HEK293 (cell line): ENCODE measurements around the gene ATP13A2.

Source experiments
- ZBTB48 ChIP-seq: fragments of 450-650 bp; formaldehyde crosslinking; IDR thresholded peaks from 2 replicates; pipeline ENCODE4 v1.5.1; 2016; ENCODE audit warnings: missing biosample characterization, missing genetic modification characterization
- ZNF274 ChIP-seq, 2 experiments: fragments of 200-500 bp in 1 of 2; fragments of 450-650 bp in 1 of 2; sonication (Bioruptor generic) in 1 of 2; formaldehyde crosslinking in 1 of 2; IDR thresholded peaks; 2 replicates each; pipeline versions ENCODE4 v1.5.1 to v1.6.1; 2014 to 2016; ENCODE audit warnings: borderline replicate concordance in 1 of 2, inconsistent platforms in 1 of 2, low read length in 1 of 2, missing biosample characterization in 1 of 2, missing genetic modification characterization in 1 of 2
- ZNF366 ChIP-seq: fragments of 450-650 bp; formaldehyde crosslinking; conservative IDR thresholded peaks from 2 replicates; pipeline ENCODE4 v1.5.1; 2016; ENCODE audit warnings: missing biosample characterization, missing genetic modification characterization
- ZNF792 ChIP-seq: fragments of 450-650 bp; formaldehyde crosslinking; IDR thresholded peaks from 2 replicates; pipeline ENCODE4 v1.5.1; 2016; ENCODE audit warnings: missing biosample characterization, missing genetic modification characterization
- TF ChIP-seq, protein P1 (sequence below): fragments of 450-650 bp; IDR thresholded peaks from 2 replicates; pipeline ENCODE4 v1.5.1; 2018; ENCODE audit warnings: missing biosample characterization, missing genetic modification characterization

DNA sequence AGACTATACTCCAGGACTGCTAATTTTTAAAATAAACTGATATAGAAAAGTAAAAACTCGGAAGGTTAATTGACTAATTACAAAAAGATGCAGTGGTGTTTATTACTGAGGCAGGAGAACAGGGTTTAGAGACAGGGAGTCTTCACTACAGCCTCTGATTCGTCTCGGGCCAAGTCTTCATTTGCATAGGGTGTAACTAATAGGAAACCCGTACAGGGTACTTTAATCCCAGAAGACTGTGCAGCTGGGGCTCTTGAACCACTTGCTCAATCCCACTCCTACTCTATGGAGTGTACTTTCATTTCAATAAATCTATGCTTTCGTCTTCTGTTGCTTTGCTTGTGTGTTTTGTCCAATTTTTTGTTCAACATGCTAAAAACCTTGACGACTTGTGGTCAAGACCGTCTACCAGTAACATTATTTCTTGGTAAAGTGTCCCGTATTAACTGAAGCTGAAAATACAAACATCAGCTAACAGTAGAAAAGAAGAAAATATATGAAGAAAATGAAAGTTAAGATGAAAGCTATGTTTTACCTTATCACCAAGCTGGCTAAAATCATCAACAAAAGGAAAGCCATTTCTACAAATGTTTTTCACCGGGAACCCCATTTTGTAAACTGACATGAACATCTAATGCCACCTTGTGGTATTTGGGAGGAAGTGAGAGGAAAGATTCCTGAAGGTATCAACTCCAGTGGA is 34.1 kb upstream of the ATP13A2 start:
- TF ChIP-seq ZNF366 (tag by site-specific recombination) (no peak), ZNF274 (IDR thresholded peaks at IDR 0.05; ENCODE audit: low read length) (no peak), ZNF274 (tag by site-specific recombination; IDR thresholded peaks at IDR 0.05; ENCODE audit: borderline replicate concordance) (no peak), ZBTB48 (no peak), ZNF792 (tag by site-specific recombination) (no peak)
- TF ChIP-seq, protein P1, sequence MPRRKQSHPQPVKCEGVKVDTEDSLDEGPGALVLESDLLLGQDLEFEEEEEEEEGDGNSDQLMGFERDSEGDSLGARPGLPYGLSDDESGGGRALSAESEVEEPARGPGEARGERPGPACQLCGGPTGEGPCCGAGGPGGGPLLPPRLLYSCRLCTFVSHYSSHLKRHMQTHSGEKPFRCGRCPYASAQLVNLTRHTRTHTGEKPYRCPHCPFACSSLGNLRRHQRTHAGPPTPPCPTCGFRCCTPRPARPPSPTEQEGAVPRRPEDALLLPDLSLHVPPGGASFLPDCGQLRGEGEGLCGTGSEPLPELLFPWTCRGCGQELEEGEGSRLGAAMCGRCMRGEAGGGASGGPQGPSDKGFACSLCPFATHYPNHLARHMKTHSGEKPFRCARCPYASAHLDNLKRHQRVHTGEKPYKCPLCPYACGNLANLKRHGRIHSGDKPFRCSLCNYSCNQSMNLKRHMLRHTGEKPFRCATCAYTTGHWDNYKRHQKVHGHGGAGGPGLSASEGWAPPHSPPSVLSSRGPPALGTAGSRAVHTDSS (tag by site-specific recombination) = no peak
